Esophagus squamous epithelium (tissue), 5 donors: ENCODE results near the gene FBXL2. TPM values are rescaled to one million over a fixed set of nuclear protein-coding genes. Genes with fewer than 3 reads are reported as not detected.

Experiments used
- DNase-seq: peaks from one replicate; lab custom pipeline; 2025; lab: John Stamatoyannopoulos, UW
- H3K27ac ChIP-seq, 4 donors: fragments of 200-600 bp; sonication (generic); one replicate each; pipeline ENCODE4 v1.5.1; 2016 to 2019; ENCODE audit warnings: mild to moderate bottlenecking in 1 of 4
- H3K27me3 ChIP-seq, 4 donors: fragments of 200-600 bp; sonication (generic); 1 replicate in 3 of 4; 2 replicates in 1 of 4; pipeline versions ENCODE4 v1.5.1 to v1.6.0; 2017 to 2021; ENCODE audit warnings: antibody characterized with exemption in 1 of 4
- H3K36me3 ChIP-seq, 3 donors: fragments of 200-600 bp; sonication (generic); one replicate each; pipeline ENCODE4 v1.5.1; 2016 to 2019
- H3K4me1 ChIP-seq, 3 donors: fragments of 200-600 bp; sonication (generic); one replicate each; pipeline ENCODE4 v1.5.1; 2017 to 2019
- H3K4me3 ChIP-seq, 4 donors: fragments of 200-600 bp; sonication (generic); 1 replicate in 3 of 4; 2 replicates in 1 of 4; pipeline ENCODE4 v1.5.1; 2016 to 2019; ENCODE audit warnings: mild to moderate bottlenecking in 2 of 4, moderate library complexity in 1 of 4
- H3K9me3 ChIP-seq, 3 donors: fragments of 200-600 bp; sonication (generic); one replicate each; pipeline ENCODE4 v1.5.1; 2016 to 2019
- POLR2A ChIP-seq, 4 donors: fragments of 450-650 bp; IDR thresholded peaks; one replicate each; pipeline ENCODE4 v1.6.1; 2017; ENCODE audit warnings: antibody characterized with exemption in 4 of 4, mild to moderate bottlenecking in 4 of 4, moderate library complexity in 3 of 4
- WGBS, 2 donors: methylation state at CpG; one replicate each; pipeline ENCODE4 v1.1.5; 2018; 5-methylcytosine and 5-hydroxymethylcytosine counted together
- intact Hi-C: fragments of 100-400 bp; cut with DNase I; formaldehyde crosslinking; loops from one replicate; pipeline ENCODE4 v1.15.0; 2022
- total RNA-seq, 4 donors: library from RNA; depleted of rRNA; stranded (reverse); fragments of >200 nt; gene quantifications; one replicate each; pipeline ENCODE4 v1.1.0, GENCODE V29; 2016
- TF ChIP-seq, protein P1 (sequence below), 6 experiments: fragments of 450-650 bp in 4 of 6; fragments of 200-600 bp in 2 of 6; sonication (generic) in 2 of 6; IDR thresholded peaks; one replicate each; pipeline ENCODE4 v1.5.1; 2016 to 2019; ENCODE audit warnings: antibody characterized with exemption in 6 of 6, mild to moderate bottlenecking in 4 of 6, moderate library complexity in 4 of 6
- donor health status: DM: yes; HTN: yes; CAD: no.

FBXL2 gene
- total RNA-seq, 4 donors from 2014 or later = 0.85 to 4.0 (median 1.9) TPM

GRCh38 chr3:33388374-33389100 lies 111.3 kb downstream of the FBXL2 start:
- H3K9me3 ChIP-seq = no peaks in the 10 kb centered on the region
- WGBS, 2 donors = 75 to 80% methylated on average over 7 of the region's 7 CpGs
- DNase-seq = no peak
- intact Hi-C loops = no loop called here
- TF ChIP-seq POLR2A (IDR thresholded peaks at IDR 0.05) = no peak
- TF ChIP-seq, protein P1, sequence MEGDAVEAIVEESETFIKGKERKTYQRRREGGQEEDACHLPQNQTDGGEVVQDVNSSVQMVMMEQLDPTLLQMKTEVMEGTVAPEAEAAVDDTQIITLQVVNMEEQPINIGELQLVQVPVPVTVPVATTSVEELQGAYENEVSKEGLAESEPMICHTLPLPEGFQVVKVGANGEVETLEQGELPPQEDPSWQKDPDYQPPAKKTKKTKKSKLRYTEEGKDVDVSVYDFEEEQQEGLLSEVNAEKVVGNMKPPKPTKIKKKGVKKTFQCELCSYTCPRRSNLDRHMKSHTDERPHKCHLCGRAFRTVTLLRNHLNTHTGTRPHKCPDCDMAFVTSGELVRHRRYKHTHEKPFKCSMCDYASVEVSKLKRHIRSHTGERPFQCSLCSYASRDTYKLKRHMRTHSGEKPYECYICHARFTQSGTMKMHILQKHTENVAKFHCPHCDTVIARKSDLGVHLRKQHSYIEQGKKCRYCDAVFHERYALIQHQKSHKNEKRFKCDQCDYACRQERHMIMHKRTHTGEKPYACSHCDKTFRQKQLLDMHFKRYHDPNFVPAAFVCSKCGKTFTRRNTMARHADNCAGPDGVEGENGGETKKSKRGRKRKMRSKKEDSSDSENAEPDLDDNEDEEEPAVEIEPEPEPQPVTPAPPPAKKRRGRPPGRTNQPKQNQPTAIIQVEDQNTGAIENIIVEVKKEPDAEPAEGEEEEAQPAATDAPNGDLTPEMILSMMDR (IDR thresholded peaks at IDR 0.05) = no peak
- no peak overlapping the region for H3K4me3 ChIP-seq
- H3K4me1 ChIP-seq = no peaks in the 10 kb centered on the region
- H3K27me3 ChIP-seq = no peaks in the 10 kb centered on the region
- H3K36me3 ChIP-seq = peaks cover 7 to 100% (median 13%) of the 10 kb centered on the region in 3 donors
- no peak overlapping the region for H3K27ac ChIP-seq

DNA sequence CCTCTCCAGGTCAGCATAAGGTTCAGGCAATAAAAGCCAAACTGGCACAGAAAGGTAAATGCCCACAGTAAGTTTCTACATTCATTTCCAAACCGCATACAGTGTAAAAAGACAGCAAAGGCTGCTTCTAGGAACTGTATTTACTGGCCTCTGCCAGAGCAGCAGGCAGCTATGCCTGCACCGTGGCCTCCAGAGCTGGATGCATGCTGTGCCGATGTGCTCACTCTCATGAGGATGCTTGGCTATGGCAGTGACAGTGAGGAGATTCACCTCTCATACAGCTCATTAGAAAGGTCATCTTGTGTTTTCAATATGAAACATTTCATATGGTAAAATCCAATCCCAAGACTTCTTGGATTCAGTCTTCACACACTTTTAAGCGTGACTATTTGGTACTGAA lies 112.7 kb downstream of the FBXL2 start:
- Histone ChIP-seq H3K36me3 (peaks cover 7 to 100% (median 13%) of the 10 kb centered on the region in 3 donors), H3K27ac (no peak overlapping the region), H3K27me3 (no peaks in the 10 kb centered on the region), H3K9me3 (no peaks in the 10 kb centered on the region), H3K4me3 (no peak overlapping the region), H3K4me1 (no peaks in the 10 kb centered on the region)
- DNase-seq = no peak
- intact Hi-C loops = no loop called here
- TF ChIP-seq POLR2A (IDR thresholded peaks at IDR 0.05) = no peak
- TF ChIP-seq, protein P1 (IDR thresholded peaks at IDR 0.05) = no peak
- WGBS, 2 donors = 83 to 98% methylated on average over 3 to 4 of the region's 4 CpGs

DNA sequence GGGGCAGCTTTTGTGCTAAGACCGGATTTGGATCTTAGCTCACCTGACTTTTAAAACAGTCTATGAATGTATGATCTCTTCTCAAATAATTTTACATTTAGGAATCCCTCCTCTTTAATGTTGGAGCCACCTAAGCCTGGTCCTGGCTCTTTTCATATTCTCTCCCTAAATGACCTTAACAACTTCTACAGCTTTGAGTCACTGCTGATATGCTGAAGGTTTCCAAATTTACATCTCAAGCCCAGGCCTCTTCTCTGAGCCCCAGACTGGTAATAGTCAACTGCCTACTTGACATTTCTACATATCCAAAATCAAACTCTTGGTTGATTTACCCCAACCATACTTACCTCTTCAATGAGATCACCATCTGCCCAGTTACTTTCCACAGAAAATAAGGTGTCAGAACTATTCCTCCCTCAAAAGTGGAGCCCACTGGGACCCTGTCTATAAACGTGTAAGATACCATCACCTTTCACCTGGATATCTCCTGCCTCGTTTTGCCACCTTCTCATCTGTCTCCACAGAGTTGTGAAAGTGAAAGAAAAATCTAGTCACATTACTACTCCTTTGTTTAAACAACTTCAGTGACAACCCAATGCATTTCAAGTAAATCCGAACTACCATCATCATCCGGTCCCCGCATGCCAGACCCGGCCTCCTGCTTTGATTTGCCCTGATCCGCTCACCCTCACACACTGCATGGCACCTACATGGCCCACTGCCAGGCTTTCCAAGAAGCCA lies 114.2 kb downstream of the FBXL2 start:
- H3K9me3 ChIP-seq = no peaks in the 10 kb centered on the region
- H3K27ac ChIP-seq = no peak overlapping the region
- peaks cover 7 to 100% (median 20%) of the 10 kb centered on the region in 3 donors for H3K36me3 ChIP-seq
- DNase-seq = no peak
- intact Hi-C loops = no loop called here
- H3K4me3 ChIP-seq = no peak overlapping the region
- H3K27me3 ChIP-seq = no peaks in the 10 kb centered on the region
- TF ChIP-seq, protein P1 (IDR thresholded peaks at IDR 0.05) = no peak
- no peak for TF ChIP-seq POLR2A (IDR thresholded peaks at IDR 0.05)
- 84 to 87% methylated on average over 8 of the region's 8 CpGs for WGBS, 2 donors
- no peaks in the 10 kb centered on the region for H3K4me1 ChIP-seq

DNA sequence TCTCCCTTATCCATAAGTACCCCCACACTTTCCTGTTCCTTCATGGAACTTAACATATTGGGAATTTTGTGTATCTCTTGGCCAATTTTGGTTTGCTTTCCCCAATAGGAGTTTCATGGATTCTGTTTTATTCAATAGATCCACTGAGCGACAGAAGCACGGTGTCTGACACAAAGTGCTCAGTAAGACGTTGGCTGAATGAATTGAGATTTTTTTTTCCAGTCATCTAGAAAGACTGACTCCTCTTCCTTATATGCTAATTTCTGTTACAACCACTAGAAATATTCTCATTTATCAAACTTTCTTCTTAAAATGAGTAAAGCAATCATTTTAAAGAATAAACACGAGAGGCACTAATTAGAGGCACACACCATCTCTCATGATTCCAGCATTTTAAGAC lies 114.9 kb downstream of the FBXL2 start:
- TF ChIP-seq POLR2A (IDR thresholded peaks at IDR 0.05) = no peak
- TF ChIP-seq, protein P1 (IDR thresholded peaks at IDR 0.05) = no peak
- WGBS, 2 donors = 76 to 94% methylated on average over 4 of the region's 4 CpGs
- Histone ChIP-seq H3K4me3 (no peak overlapping the region), H3K27ac (no peak overlapping the region), H3K27me3 (no peaks in the 10 kb centered on the region), H3K36me3 (peaks cover 7 to 100% (median 24%) of the 10 kb centered on the region in 3 donors), H3K4me1 (no peaks in the 10 kb centered on the region), H3K9me3 (no peaks in the 10 kb centered on the region)
- intact Hi-C loops = no loop called here
- DNase-seq = no peak

DNA sequence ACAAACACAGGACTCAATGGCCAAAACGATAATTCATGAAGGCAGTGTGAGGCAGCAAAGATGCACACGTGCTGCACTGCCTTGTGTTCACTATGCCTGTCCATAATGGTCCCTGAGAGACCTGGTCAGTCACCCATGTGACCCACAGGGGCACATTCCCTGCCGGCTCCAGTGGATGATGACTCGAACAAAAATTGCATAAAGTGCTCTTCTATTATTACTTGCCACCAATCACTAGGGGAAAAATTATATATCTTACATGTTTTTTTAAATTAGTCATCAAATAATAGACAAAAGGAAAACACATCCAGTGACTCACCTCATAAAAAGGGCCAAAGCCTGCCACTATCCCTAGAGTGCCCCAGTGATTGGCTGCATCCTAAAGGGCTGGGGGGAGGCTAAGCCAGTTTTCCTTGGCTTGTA lies 115.5 kb downstream of the FBXL2 start:
- H3K36me3 ChIP-seq = peaks cover 7 to 100% (median 24%) of the 10 kb centered on the region in 3 donors
- intact Hi-C loops = no loop called here
- 42 to 52% methylated on average over 4 of the region's 4 CpGs for WGBS, 2 donors
- DNase-seq = no peak
- H3K27me3 ChIP-seq = no peaks in the 10 kb centered on the region
- no peak overlapping the region for H3K4me3 ChIP-seq
- TF ChIP-seq, protein P1 (IDR thresholded peaks at IDR 0.05) = no peak
- TF ChIP-seq POLR2A (IDR thresholded peaks at IDR 0.05) = no peak
- H3K9me3 ChIP-seq = no peaks in the 10 kb centered on the region
- H3K4me1 ChIP-seq = no peaks in the 10 kb centered on the region
- no peak overlapping the region for H3K27ac ChIP-seq
